ENCODE data around the gene LPP. TPM values are rescaled to one million over a fixed set of nuclear protein-coding genes. Genes with fewer than 3 reads are reported as not detected.

The LPP gene
- total and polyA plus RNA-seq, 10 of the 15 experiments (the other 5 are each of a cell fraction or from before 2014, with no cell fraction given), result under 0.01 to 0.62 (median 0.03) TPM

GRCh38 chr3:188304501-188304900 is 150.5 kb downstream of the LPP start (continued):
- TF ChIP-seq ATF3 (IDR thresholded peaks at IDR 0.05; ENCODE audit: borderline replicate concordance, extremely low read depth, low read depth, low read length), result no peak
- no peak for TF ChIP-seq RCOR1 (conservative IDR thresholded peaks at IDR 0.05; ENCODE audit: low read depth, low read length)
- TF ChIP-seq RBBP5 (conservative IDR thresholded peaks at IDR 0.05), result no peak
- no peak for TF ChIP-seq BACH1 (IDR thresholded peaks at IDR 0.05; ENCODE audit: borderline replicate concordance)
- TF ChIP-seq WRNIP1 (IDR thresholded peaks at IDR 0.05; ENCODE audit: borderline replicate concordance, low read depth, low read length), result no peak
- TF ChIP-seq CHD1 (IDR thresholded peaks at IDR 0.05; ENCODE audit: low read depth, low read length), result no peak
- no peak for TF ChIP-seq ZNF622 (IDR thresholded peaks at IDR 0.05)
- no peak for TF ChIP-seq EED (IDR thresholded peaks at IDR 0.05; ENCODE audit: low read depth)
- TF ChIP-seq HDAC6 (IDR thresholded peaks at IDR 0.05; ENCODE audit: unreplicated experiment), result no peak

- BruUV-seq (replicated peaks), result no TSS peak
- Histone ChIP-seq H3K4me3 (no peak overlapping the region), H3K9ac (ENCODE audit: control insufficient read depth, insufficient read depth, low read length) (no peak overlapping the region), H3K27me3 (replicated peaks in 1 of 2; ENCODE audit: control insufficient read depth in 2 of 2, insufficient read depth in 2 of 2, low read length in 1 of 2) (peaks cover 0 to 12% of the 10 kb centered on the region in 2 experiments; a peak in 1 of 4 replicates), H3K9me3 (replicated peaks; ENCODE audit: control insufficient read depth, insufficient read depth, low read length) (peaks cover 6% of the 10 kb centered on the region; the same call in 2 of the 3 replicates), H3K79me2 (ENCODE audit: control insufficient read depth, insufficient read depth, low read length) (no peaks in the 10 kb centered on the region), H3K4me1 (ENCODE audit: control insufficient read depth, insufficient read depth, low read length) (peaks cover 8% of the 10 kb centered on the region; the same call in 1 of the 2 replicates), H3K4me2 (ENCODE audit: control insufficient read depth, insufficient read depth) (no peak overlapping the region), H3K27ac (ENCODE audit: control insufficient read depth, insufficient read depth) (no peak overlapping the region), H4K20me1 (ENCODE audit: control insufficient read depth, insufficient read depth) (no peaks in the 10 kb centered on the region), H2AFZ (ENCODE audit: control insufficient read depth, low read depth, low read length) (no peak overlapping the region), H3K36me3 (ENCODE audit: control insufficient read depth in 2 of 2, insufficient read depth in 2 of 2, low read length in 1 of 2) (no peaks in the 10 kb centered on the region)
- POLR2A ChIA-PET, result no interaction called here
- DNase-seq (ENCODE audit: low read depth, low spot score) (no peak), ATAC-seq (no peak), FAIRE-seq (no peak)
- TF ChIP-seq SP1 (IDR thresholded peaks at IDR 0.05; ENCODE audit: low read depth, low read length) (no peak), ZBED1 (IDR thresholded peaks at IDR 0.05; ENCODE audit: borderline replicate concordance) (no peak), NR2C1 (IDR thresholded peaks at IDR 0.05) (no peak), E2F4 (IDR thresholded peaks at IDR 0.05; ENCODE audit: low read depth, low read length) (no peak), RUNX3 (IDR thresholded peaks at IDR 0.05; ENCODE audit: low read length) (no peak), HSF1 (IDR thresholded peaks at IDR 0.05; ENCODE audit: low read depth, low read length) (no peak), MXI1 (IDR thresholded peaks at IDR 0.05; ENCODE audit: low read depth, low read length) (no peak), KDM1A (IDR thresholded peaks at IDR 0.05; ENCODE audit: borderline replicate concordance) (no peak), IRF5 (IDR thresholded peaks at IDR 0.05; ENCODE audit: borderline replicate concordance) (no peak), ZNF384 (IDR thresholded peaks at IDR 0.05; ENCODE audit: borderline replicate concordance, low read depth, low read length) (no peak), TAF1 (IDR thresholded peaks at IDR 0.05; ENCODE audit: borderline replicate concordance, low read depth, low read length) (no peak)
- CTCF ChIA-PET, result interaction anchor here (1.1 kb wide), 1 partner anchor 566 kb away, joined by 4 read pairs; no protein-coding TSS in a partner anchor
- RAD21 ChIA-PET (ENCODE audit: unreplicated experiment), result no interaction called here
- in situ Hi-C loops (cut with MboI) (no loop called here), intact Hi-C loops (cut with micrococcal nuclease; ENCODE audit: unreplicated experiment) (loop anchor here (5.0 kb wide), 1 partner anchor 563 kb away; no protein-coding TSS in a partner anchor)
- SMC1A ChIA-PET (ENCODE audit: uncharacterized antibody, unreplicated experiment), result interaction anchor here (1.0 kb wide), 1 partner anchor 10 kb away, joined by 3 read pairs; no protein-coding TSS in a partner anchor
- WGBS (ENCODE audit: insufficient coverage, insufficient replicate concordance, low lambda C conversion rate, missing lambda C conversion rate), result 100% methylated on average over 2 of the region's 2 CpGs
These were observed 151.3 kb downstream of the LPP start for GRCh38 chr3:188305220-188305619.

Measured in GM12878 (cell line).